ENCODE data around the gene VCAM1.
"Not testable (repeated sequence)": the region's sequence is repeated elsewhere in the genome, so short reads cannot be mapped to it uniquely, and the experiment has no call there.

Gene VCAM1

GRCh38 chr1:100730130-100730529 is 10.6 kb downstream of the VCAM1 start:
- DNase-seq = no peak

- DNase-seq = no peak
Measured at GRCh38 chr1:100731309-100731708, 11.8 kb downstream of the VCAM1 start.

GRCh38 chr1:100731758-100732157 is 12.2 kb downstream of the VCAM1 start:
- no peak for DNase-seq

GRCh38 chr1:100734676-100735075 is 15.1 kb downstream of the VCAM1 start:
- DNase-seq = no peak

DNA sequence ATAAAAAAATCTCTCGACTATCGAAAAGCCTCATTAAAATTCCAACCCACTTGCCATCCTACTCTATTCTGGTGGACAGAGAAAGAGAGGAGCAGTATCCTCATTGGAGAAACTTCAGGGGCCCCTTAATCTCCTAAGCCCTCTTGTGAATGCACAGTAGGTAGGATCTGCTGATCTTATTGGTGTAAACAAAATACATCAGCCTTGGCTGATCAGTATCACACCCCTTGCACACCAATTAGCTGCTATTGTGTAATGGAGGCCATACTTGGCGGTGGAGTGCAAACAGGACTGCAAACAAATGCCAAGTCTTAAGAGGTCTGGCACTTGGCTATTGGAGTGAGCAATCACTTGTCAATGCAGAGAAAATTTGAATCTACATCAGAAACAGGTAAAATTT is 15.7 kb downstream of the VCAM1 start:
- DNase-seq = no peak

DNA sequence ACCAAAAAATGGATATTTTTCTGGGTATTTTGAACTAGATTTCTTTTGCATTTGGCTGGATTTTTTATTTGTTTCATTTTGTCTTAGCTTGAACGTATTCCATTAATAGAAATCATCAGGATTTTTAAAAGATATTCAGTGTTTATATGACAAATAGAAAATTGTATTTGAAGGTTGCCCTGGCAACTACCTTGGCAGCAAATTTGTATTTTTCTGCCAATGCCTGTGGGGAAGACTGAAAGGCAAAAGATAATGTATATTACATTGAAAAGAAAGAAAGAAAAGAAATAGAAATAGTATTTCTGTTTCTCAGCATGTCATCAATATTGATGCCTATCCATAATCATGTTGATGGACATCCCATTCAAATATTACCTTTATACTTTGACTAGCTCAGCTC is 16.8 kb downstream of the VCAM1 start:
- no peak for DNase-seq

- DNase-seq = no peak
Measured at GRCh38 chr1:100736746-100737145, 17.2 kb downstream of the VCAM1 start.

GRCh38 chr1:100746542-100746932 is 27.0 kb downstream of the VCAM1 start:
- no peak for DNase-seq

- DNase-seq = no peak
Measured at GRCh38 chr1:100747771-100748170, 28.2 kb downstream of the VCAM1 start.

DNA sequence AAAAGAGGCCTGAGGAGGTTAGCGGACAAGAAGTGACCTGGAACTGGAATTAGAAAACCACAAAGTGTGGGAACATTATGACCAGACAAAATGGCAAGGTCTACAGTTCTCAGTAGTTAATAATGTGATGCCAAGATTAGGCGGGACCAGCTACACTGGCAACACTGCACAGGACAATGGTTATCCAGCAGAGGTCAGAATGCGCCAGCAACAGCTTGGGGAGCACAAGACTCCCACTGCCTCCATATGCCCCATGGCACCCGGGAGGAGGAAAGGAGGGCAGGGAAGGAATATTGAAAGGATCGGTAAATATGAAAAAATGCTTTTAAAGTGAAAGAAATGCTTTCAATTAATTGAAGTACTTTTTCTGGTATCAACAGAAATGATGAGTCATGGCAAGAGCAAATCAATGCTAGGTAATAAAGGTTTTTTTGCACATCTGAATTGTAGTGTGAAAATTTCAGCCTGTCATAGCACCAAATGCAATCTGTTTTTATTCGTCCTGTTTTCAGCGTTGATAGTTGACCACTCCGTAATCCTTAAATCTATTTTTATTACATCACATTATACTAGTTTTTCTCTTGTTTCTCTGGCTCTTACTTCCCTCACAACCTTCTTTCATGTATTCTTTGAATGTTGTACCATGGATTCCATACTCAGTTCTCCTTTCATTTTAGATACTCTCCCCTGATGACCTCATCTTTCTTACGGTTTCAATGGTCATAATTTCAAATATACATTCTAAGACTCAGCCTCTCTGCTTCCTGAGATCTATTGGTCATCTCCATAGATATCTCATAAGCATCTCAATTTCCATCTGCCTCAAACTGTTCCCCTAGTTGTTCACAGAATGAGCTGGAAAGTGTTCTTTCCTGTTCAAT is 30.7 kb downstream of the VCAM1 start:
- DNase-seq = no peak

- no peak for DNase-seq
Measured at GRCh38 chr1:100752791-100753190, 33.2 kb downstream of the VCAM1 start.

GRCh38 chr1:100757946-100758345 is 38.4 kb downstream of the VCAM1 start:
- no peak for DNase-seq

GRCh38 chr1:100759188-100759587 is 39.6 kb downstream of the VCAM1 start:
- no peak for DNase-seq

- no peak for DNase-seq
Measured at GRCh38 chr1:100760511-100760910, 41.0 kb downstream of the VCAM1 start.

GRCh38 chr1:100762461-100762860 is 42.9 kb downstream of the VCAM1 start:
- DNase-seq = no peak

DNA sequence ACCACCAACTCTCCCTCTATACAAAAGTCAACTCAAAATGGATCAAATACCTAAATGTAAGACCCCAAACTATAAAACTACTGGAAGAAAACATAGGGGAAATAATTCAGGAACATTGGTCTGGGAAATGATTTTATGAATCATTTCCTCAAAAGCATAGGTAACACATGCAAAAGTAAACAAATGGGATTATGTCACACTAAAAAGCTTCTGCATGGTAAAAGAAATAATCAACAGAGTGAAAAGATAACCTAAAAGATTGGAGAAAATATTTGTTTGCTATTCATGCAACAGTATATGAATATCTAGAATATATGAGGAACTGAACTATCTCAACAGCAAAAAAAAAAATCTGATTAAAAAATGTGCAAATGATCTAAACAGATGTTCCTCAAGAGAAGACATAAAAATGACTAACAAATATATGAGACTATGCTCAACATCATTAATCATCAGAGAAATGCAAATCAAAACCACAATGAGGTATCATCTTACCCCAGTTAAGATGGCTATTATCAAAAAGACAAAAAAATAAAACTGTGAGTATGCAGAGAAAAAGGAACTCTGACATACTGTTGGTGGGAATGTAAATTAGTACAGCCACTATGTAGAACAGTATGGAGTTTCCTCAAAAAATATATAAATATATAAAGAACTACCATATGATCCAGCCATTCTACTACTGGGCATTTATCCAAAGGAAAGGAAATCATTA is 47.8 kb downstream of the VCAM1 start:
- DNase-seq = no peak

GRCh38 chr1:100769323-100769722 is 49.8 kb downstream of the VCAM1 start:
- DNase-seq = no peak

DNA sequence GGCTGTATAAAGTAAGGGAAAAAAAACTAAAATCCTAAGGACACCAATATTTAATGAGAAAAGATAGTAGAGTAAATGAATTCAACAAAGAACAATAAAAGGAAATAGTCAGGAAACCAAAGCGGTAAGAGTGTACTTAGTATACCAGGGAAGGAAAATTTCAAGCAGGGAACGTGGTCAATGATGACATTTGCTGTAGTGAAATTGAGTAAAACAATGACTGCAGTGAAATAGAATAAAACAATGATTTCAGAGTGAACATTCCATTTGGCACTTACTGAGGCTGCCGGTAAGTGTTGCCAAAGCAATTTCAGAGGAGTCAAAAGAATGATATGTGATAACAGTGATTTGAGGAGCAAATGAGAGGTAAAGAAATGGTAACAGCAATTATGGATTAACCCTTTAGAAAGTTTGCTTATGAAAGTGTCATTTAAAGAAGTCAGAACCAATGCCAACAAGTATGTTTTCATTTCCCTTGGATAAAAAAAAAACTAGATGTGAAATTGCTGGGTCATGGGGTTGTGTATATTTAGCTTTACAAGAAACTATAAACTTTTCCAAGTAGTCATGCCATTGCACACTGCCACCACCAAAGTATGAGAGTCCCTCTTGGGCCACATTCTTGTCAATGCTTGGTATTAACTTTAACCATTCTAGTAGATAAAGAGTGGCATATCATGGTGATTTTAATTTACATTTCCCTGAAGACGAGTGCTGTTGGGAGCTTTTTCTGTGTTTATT is 50.5 kb downstream of the VCAM1 start:
- no peak for DNase-seq

DNA sequence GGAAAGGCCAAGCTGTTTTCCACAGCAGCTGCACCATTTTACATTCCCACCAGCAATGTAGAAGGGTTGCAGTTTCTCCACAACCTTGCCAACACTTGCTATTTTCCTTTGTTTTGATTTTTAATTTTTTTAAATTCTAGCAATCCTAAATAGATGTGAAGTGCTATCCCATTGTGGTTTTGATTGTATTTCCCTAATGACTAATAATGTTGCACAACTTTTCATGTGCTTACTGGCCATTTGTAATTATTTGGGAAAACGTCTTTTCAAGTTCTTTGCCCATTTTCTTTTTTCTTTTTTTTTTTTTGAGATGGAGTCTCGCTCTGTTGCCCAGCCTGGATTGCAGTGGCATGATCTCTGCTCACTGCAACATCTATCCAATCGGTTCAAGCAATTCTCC is 53.9 kb downstream of the VCAM1 start:
- no peak for DNase-seq

DNA sequence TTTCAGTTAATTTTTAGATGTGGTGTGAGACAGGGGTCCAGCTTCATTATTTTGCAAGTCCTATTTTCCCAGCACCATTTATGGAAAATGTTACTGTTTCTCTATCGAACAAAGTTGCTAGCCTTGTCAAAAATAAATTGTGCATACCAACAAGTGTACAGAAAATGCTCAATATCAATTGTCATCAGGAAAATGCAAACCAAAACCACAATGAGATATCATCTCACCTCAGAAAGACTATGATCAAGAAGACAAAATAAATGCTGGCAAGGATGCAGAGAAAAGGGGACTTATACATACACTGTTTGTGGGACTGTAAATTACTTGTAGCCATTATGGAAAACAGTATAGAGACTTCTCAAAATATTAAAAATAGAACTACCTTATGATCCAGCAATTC is 54.8 kb downstream of the VCAM1 start:
- DNase-seq = no peak

- no peak for DNase-seq
Measured at GRCh38 chr1:100775483-100775882, 55.9 kb downstream of the VCAM1 start.

DNA sequence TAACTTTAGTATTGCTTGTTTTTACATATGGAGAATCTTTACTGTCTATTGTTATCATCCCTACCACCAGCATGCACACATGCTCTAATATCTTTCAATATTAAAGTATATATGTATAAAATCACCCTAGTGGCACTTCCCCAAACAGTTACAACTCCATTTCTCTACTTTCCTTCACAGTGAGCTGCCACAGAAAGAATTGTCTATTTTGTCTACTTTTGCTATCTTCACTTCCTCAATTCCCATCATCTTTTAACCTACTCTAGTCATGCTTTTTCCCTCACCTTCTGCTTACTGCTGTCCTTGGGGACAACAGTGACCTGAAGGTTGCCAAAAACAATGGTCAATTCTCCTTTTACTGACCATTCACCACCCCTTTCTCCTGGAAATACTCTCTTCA is 59.2 kb downstream of the VCAM1 start:
- no peak for DNase-seq

- DNase-seq = no peak
Measured at GRCh38 chr1:100780814-100781213, 61.3 kb downstream of the VCAM1 start.

GRCh38 chr1:100781728-100782127 is 62.2 kb downstream of the VCAM1 start:
- not testable (repeated sequence) for DNase-seq
